Vagina (tissue), 2 donors: ENCODE data around the gene MSI2.

Experiments used
- CTCF ChIP-seq, 3 experiments: fragments of 450-650 bp in 2 of 3; fragments of 200-600 bp in 1 of 3; sonication (generic) in 1 of 3; IDR thresholded peaks; one replicate each; pipeline ENCODE4 v1.5.1; 2017 to 2019; ENCODE audit warnings: antibody characterized with exemption in 3 of 3, mild to moderate bottlenecking in 2 of 3, moderate library complexity in 2 of 3
- POLR2AphosphoS5 ChIP-seq, 2 donors: sonication (generic); formaldehyde crosslinking; IDR thresholded peaks; one replicate each; pipeline ENCODE4 v1.9.0; 2017; ENCODE audit warnings: antibody characterized with exemption in 2 of 2, mild to moderate bottlenecking in 2 of 2, low read depth in 1 of 2; ENCODE audit not compliant: insufficient read depth in 1 of 2

DNA sequence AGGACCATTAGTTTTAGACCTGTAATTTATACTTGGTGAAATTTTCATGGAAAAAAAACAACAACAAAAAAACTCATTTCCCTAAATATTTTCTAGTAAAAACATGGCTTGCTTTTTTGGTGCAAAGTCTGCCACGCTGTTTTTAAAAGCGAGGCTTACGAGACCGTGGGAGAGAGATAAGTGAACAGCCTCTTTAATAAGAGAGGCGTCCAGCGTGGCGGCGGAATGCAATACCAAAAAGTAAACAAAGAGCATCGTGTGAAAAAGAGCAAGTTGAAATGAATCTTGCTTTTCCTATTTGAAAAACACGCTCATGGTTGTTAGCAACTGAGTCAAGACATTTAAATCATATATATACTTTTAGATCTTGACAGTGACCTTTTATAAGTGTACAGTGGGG lies 10.5 kb upstream of the MSI2 start:
- TF ChIP-seq POLR2AphosphoS5 (IDR thresholded peaks at IDR 0.05; ENCODE audit: insufficient read depth in 1 of 2, low read depth in 1 of 2) (no peak), CTCF (IDR thresholded peaks at IDR 0.05) (no peak)
